A549 (cell line): ENCODE measurements around the gene PALLD. TPM values are rescaled to one million over a fixed set of nuclear protein-coding genes. Genes with fewer than 3 reads are reported as not detected.

Source experiments
- ATAC-seq, 2 experiments: fragments of 200-7000 bp in 1 of 2; fragments of >200 bp in 1 of 2; cut with Nextera tagmentation in 1 of 2; cut with Tn5 transposase in 1 of 2; 3 replicates each; pipeline versions ENCODE4 v1.8.0 to v1.9.1; 2018 to 2020; ENCODE audit warnings: mild to moderate bottlenecking in 1 of 2, moderate library complexity in 1 of 2
- CTCF ChIA-PET: fragments of 300-600 bp; sonication (Branson Sonifier 250); formaldehyde crosslinking; extraction: SDS; loops from one replicate; lab custom pipeline; 2021; ENCODE audit warnings: antibody characterized with exemption, inconsistent platforms; lab: Yijun Ruan, JAX
- POLR2A ChIA-PET: fragments of 350-600 bp; formaldehyde crosslinking; extraction: SDS; loops from one replicate; lab custom pipeline; 2021; ENCODE audit warnings: antibody characterized with exemption, inconsistent platforms; lab: Yijun Ruan, JAX
- DNase-seq, 2 experiments: peaks; one replicate each; pipeline versions ENCODE4 v3.0.0 to v3.0.0-alpha.2; 2011 to 2016; ENCODE audit warnings: low read depth in 1 of 2, low spot score in 1 of 2
- FAIRE-seq: peaks from 2 replicates; lab custom pipeline; 2011; peaks lifted over from hg19 to GRCh38; lab: Jason Lieb, UNC
- H3K27ac ChIP-seq, 2 experiments: fragments of >200 bp; sonication (Bioruptor Twin); formaldehyde crosslinking; 3 replicates each; pipeline ENCODE4 v1.5.1; 2016 to 2017
- H3K4me1 ChIP-seq: fragments of >200 bp; sonication (Bioruptor Twin); formaldehyde crosslinking; 3 replicates; pipeline ENCODE4 v1.6.1; 2016
- H3K4me2 ChIP-seq: fragments of >200 bp; sonication (Bioruptor Twin); formaldehyde crosslinking; 3 replicates; pipeline ENCODE4 v1.6.1; 2016
- H3K4me3 ChIP-seq: fragments of >200 bp; sonication (Bioruptor Twin); formaldehyde crosslinking; 3 replicates; pipeline ENCODE4 v1.5.1; 2016
- H3K9me3 ChIP-seq: fragments of >200 bp; sonication (Bioruptor Twin); formaldehyde crosslinking; 3 replicates; pipeline ENCODE4 v1.6.1; 2016
- CBX2 ChIP-seq: fragments of 200-600 bp; sonication (generic); IDR thresholded peaks from 2 replicates; pipeline ENCODE4 v1.6.1; 2016; ENCODE audit warnings: low read depth, mild to moderate bottlenecking, borderline replicate concordance
- CEBPB ChIP-seq, 2 experiments: fragments of >200 bp in 1 of 2; sonication (Bioruptor Twin) in 1 of 2; formaldehyde crosslinking in 1 of 2; IDR thresholded peaks; 2 replicates each; pipeline ENCODE4 v1.6.1; 2012 to 2016
- EHMT2 ChIP-seq: fragments of 200-600 bp; sonication (generic); IDR thresholded peaks from 2 replicates; pipeline ENCODE4 v1.6.1; 2016; ENCODE audit warnings: antibody characterized with exemption, low read depth, mild to moderate bottlenecking, moderate library complexity
- EP300 ChIP-seq, 2 experiments: fragments of >200 bp; sonication (Bioruptor Twin); formaldehyde crosslinking; IDR thresholded peaks; 2 replicates in 1 of 2; 3 replicates in 1 of 2; pipeline ENCODE4 v1.6.1; 2016 to 2017
- ESRRA ChIP-seq: fragments of 150-350 bp; IDR thresholded peaks from 2 replicates; pipeline ENCODE4 v1.6.1; 2014; ENCODE audit warnings: mild to moderate bottlenecking, low read length, borderline replicate concordance
- FOSL2 ChIP-seq, 2 experiments: fragments of 450-650 bp in 1 of 2; fragments of >200 bp in 1 of 2; sonication (Bioruptor Twin) in 1 of 2; formaldehyde crosslinking; IDR thresholded peaks; 2 replicates each; pipeline versions ENCODE4 v1.5.0 to v1.6.1; 2016 to 2020; ENCODE audit warnings: mild to moderate bottlenecking in 1 of 2, moderate library complexity in 1 of 2
- HEYL ChIP-seq: fragments of 250-450 bp; sonication (Bioruptor Pico); IDR thresholded peaks from 2 replicates; pipeline ENCODE4 v1.8.0; 2021; ENCODE audit warnings: mild to moderate bottlenecking, moderate library complexity
- MAFK ChIP-seq: fragments of 450-650 bp; IDR thresholded peaks from 2 replicates; pipeline ENCODE4 v1.6.1; 2014; ENCODE audit not compliant: partially characterized antibody
- NR3C1 ChIP-seq: fragments of >200 bp; sonication (Bioruptor Twin); formaldehyde crosslinking; IDR thresholded peaks from 3 replicates; pipeline ENCODE4 v1.6.1; 2017
- RAD21 ChIP-seq, 2 experiments: fragments of >200 bp in 1 of 2; sonication (Bioruptor Twin) in 1 of 2; formaldehyde crosslinking in 1 of 2; IDR thresholded peaks in 1 of 2; conservative IDR thresholded peaks in 1 of 2; 2 replicates in 1 of 2; 3 replicates in 1 of 2; pipeline ENCODE4 v1.6.1; 2012 to 2018; ENCODE audit warnings: inconsistent platforms in 1 of 2
- RARB ChIP-seq: fragments of 250-450 bp; sonication (Bioruptor Pico); IDR thresholded peaks from 2 replicates; pipeline ENCODE4 v1.8.0; 2021; ENCODE audit warnings: mild to moderate bottlenecking, moderate library complexity
- ZFP36 ChIP-seq: fragments of 450-650 bp; IDR thresholded peaks from 2 replicates; pipeline ENCODE4 v1.6.1; 2014; ENCODE audit warnings: borderline replicate concordance; ENCODE audit not compliant: partially characterized antibody
- WGBS: methylation state at CpG from one replicate; pipeline ENCODE4 v1.1.6; 2017; ENCODE audit errors: missing lambda C conversion rate; 5-methylcytosine and 5-hydroxymethylcytosine counted together
- polyA plus RNA-seq, 4 experiments: library from polyadenylated mRNA; depleted of rRNA in 3 of 4; stranded (reverse); fragments of >200 nt; fragmentation: RNase III in 1 of 4; extraction: RNeasy Plus Mini Kit Qiagen cat#74134 plus additional on column Dnase treatment in 1 of 4; gene quantifications; 2 replicates in 3 of 4; 3 replicates in 1 of 4; pipeline ENCODE4 v1.2.3, GENCODE V29; 2011 to 2017
- TF ChIP-seq, protein P1 (sequence below): fragments of 200-600 bp; sonication (generic); IDR thresholded peaks from 2 replicates; pipeline ENCODE4 v1.6.1; 2016; ENCODE audit warnings: antibody characterized with exemption, mild to moderate bottlenecking, moderate library complexity
- TF ChIP-seq, protein P2 (sequence below): fragments of 250-450 bp; sonication (Bioruptor Pico); IDR thresholded peaks from 2 replicates; pipeline ENCODE4 v1.5.0; 2020; ENCODE audit warnings: low read depth, mild to moderate bottlenecking, moderate library complexity
- TF ChIP-seq, protein P3 (sequence below): fragments of >200 bp; sonication (Bioruptor Twin); formaldehyde crosslinking; IDR thresholded peaks from 3 replicates; pipeline ENCODE4 v1.5.1; 2016
- TF ChIP-seq, protein P4 (sequence below): fragments of >200 bp; sonication (Bioruptor Twin); formaldehyde crosslinking; IDR thresholded peaks from 2 replicates; pipeline ENCODE4 v1.6.1; 2016

PALLD gene
- polyA plus RNA-seq, 2 of the 4 experiments (the other 2 are of a cell fraction): 88.8 to 113 TPM

DNA sequence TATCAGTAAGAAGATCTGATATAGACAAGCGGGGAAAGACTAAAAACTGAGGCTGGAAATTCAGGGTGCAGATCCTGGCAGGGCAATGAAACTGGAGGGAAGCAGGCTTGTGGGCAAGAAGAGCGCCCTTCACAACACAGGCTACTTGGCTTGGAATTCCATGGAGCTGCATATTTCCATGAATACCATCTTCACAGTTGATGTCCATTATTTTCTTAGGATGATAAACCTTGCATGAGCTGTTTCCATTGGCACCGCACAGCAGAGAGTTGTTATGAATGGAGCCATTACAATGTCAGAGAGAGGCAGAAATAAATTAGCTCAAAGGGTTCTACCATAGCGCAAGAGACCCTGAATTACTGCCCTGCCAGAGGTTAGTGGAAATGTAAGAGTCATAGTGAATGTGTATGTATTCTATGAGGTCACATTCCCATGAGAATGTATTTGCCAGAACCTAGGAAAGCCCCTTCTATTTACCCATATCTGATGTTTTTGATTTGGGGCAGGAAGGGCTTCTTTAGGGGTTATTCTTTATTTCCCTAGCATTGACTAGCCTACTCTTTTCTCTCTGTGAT is 215.6 kb downstream of the PALLD start (continued):
- no peak for TF ChIP-seq RARB (CRISPR knock-in tag)
- TF ChIP-seq CEBPB (IDR thresholded peaks at IDR 0.05): no peak
- no peak for TF ChIP-seq EP300 (IDR thresholded peaks at IDR 0.05)
- no peak for TF ChIP-seq FOSL2 (IDR thresholded peaks at IDR 0.05)
- TF ChIP-seq FOSL2 (CRISPR knock-in tag; IDR thresholded peaks at IDR 0.05): no peak

DNA sequence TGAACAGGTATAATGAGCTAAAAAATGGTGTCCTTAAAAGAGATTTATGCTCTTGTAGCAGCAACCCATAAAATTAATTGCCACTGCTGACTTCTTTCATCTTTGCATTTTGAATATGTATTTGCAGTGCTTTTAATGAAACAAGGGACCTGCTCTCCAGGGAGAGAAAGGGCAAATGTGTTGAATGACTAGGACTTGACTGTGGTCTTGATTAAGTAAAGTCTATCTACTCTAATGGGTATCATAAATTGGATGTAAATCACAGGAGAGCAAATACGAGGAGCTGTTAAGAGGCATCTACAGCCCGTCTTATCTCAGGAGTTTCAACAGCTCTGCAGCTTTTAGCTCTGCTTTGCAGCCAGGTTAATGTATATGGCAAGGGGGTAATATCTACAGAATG is 216.4 kb downstream of the PALLD start:
- H3K27ac ChIP-seq: no peak overlapping the region
- peaks cover 22% of the 10 kb centered on the region; the same call in 2 of the 3 replicates for H3K4me1 ChIP-seq
- H3K4me2 ChIP-seq: no peak overlapping the region
- no peaks in the 10 kb centered on the region for H3K9me3 ChIP-seq
- ChIA-PET CTCF (interaction anchor here (0.8 kb wide), 1 partner anchor 102 kb away, joined by 4 read pairs; no protein-coding TSS in a partner anchor), POLR2A (no interaction called here)
- 82% methylated on average over 2 of the region's 2 CpGs for WGBS
- TF ChIP-seq ZFP36: no peak
- TF ChIP-seq ESRRA: no peak
- TF ChIP-seq HEYL (CRISPR knock-in tag): no peak
- TF ChIP-seq RAD21 (conservative IDR thresholded peaks at IDR 0.05 in 1 of 2, IDR thresholded peaks at IDR 0.05 in 1 of 2): no peak
- TF ChIP-seq, protein P1, sequence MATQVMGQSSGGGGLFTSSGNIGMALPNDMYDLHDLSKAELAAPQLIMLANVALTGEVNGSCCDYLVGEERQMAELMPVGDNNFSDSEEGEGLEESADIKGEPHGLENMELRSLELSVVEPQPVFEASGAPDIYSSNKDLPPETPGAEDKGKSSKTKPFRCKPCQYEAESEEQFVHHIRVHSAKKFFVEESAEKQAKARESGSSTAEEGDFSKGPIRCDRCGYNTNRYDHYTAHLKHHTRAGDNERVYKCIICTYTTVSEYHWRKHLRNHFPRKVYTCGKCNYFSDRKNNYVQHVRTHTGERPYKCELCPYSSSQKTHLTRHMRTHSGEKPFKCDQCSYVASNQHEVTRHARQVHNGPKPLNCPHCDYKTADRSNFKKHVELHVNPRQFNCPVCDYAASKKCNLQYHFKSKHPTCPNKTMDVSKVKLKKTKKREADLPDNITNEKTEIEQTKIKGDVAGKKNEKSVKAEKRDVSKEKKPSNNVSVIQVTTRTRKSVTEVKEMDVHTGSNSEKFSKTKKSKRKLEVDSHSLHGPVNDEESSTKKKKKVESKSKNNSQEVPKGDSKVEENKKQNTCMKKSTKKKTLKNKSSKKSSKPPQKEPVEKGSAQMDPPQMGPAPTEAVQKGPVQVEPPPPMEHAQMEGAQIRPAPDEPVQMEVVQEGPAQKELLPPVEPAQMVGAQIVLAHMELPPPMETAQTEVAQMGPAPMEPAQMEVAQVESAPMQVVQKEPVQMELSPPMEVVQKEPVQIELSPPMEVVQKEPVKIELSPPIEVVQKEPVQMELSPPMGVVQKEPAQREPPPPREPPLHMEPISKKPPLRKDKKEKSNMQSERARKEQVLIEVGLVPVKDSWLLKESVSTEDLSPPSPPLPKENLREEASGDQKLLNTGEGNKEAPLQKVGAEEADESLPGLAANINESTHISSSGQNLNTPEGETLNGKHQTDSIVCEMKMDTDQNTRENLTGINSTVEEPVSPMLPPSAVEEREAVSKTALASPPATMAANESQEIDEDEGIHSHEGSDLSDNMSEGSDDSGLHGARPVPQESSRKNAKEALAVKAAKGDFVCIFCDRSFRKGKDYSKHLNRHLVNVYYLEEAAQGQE: no peak
- no peak for TF ChIP-seq NR3C1
- no peak for TF ChIP-seq EHMT2
- DNase-seq: no peak
- H3K4me3 ChIP-seq: no peak overlapping the region
- no peak for FAIRE-seq
- ATAC-seq: no peak

DNA sequence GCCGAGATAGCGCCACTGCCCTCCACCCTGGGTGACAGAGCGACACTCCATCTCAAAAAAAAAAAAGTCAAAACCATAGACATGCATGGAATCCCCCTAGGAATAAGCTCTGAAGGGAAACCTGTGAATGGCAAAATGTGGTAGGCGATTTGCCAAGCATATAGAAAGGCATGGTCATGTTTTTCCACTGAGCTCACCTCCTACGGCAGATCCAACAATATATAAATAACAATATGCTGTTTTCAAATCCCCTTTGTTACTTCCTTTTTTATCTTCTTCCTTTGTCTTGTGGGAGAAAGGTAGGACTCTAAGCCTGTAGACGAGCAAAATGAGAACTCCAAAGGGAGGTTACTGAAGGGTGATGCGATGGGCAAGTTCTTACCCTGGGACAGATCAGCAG is 219.0 kb downstream of the PALLD start:
- Histone ChIP-seq H3K4me2 (no peak overlapping the region), H3K27ac (peak overlapping the region in 1 of 2 experiments; percentile 66; a peak in 1 of 6 replicates), H3K4me3 (no peak overlapping the region), H3K9me3 (no peaks in the 10 kb centered on the region), H3K4me1 (peaks cover 11% of the 10 kb centered on the region; the same call in 1 of the 3 replicates)
- CTCF ChIA-PET: interaction anchor here (0.6 kb wide), 1 partner anchor 205 kb away, joined by 3 read pairs; no protein-coding TSS in a partner anchor
- POLR2A ChIA-PET: interaction anchor here (1.0 kb wide), 1 partner anchor 116 kb away, joined by 4 read pairs; no protein-coding TSS in a partner anchor
- FAIRE-seq (no peak), DNase-seq (no peak), ATAC-seq (no peak)
- 84% methylated on average over 7 of the region's 7 CpGs for WGBS
- TF ChIP-seq MAFK (no peak), CBX2 (no peak)
- TF ChIP-seq, protein P2, sequence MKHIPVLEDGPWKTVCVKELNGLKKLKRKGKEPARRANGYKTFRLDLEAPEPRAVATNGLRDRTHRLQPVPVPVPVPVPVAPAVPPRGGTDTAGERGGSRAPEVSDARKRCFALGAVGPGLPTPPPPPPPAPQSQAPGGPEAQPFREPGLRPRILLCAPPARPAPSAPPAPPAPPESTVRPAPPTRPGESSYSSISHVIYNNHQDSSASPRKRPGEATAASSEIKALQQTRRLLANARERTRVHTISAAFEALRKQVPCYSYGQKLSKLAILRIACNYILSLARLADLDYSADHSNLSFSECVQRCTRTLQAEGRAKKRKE (CRISPR knock-in tag): no peak
- TF ChIP-seq, protein P3, sequence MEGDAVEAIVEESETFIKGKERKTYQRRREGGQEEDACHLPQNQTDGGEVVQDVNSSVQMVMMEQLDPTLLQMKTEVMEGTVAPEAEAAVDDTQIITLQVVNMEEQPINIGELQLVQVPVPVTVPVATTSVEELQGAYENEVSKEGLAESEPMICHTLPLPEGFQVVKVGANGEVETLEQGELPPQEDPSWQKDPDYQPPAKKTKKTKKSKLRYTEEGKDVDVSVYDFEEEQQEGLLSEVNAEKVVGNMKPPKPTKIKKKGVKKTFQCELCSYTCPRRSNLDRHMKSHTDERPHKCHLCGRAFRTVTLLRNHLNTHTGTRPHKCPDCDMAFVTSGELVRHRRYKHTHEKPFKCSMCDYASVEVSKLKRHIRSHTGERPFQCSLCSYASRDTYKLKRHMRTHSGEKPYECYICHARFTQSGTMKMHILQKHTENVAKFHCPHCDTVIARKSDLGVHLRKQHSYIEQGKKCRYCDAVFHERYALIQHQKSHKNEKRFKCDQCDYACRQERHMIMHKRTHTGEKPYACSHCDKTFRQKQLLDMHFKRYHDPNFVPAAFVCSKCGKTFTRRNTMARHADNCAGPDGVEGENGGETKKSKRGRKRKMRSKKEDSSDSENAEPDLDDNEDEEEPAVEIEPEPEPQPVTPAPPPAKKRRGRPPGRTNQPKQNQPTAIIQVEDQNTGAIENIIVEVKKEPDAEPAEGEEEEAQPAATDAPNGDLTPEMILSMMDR: no peak
- TF ChIP-seq, protein P4, sequence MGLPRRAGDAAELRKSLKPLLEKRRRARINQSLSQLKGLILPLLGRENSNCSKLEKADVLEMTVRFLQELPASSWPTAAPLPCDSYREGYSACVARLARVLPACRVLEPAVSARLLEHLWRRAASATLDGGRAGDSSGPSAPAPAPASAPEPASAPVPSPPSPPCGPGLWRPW: no peak
